ENCODE measurements around the gene MEIOSIN.

MEIOSIN gene

GRCh38 chr19:45779231-45780145 lies 46.2 kb downstream of the MEIOSIN start:
- Histone ChIP-seq H3K9me3 (ENCODE audit: insufficient read depth, low read length, severe bottlenecking) (no peaks in the 10 kb centered on the region), H3K4me1 (ENCODE audit: insufficient read depth, low read length) (no peaks in the 10 kb centered on the region), H3K9ac (ENCODE audit: low read depth, low read length) (no peak overlapping the region), H3K36me3 (ENCODE audit: insufficient read depth, low read length) (peaks cover 20% of the 10 kb centered on the region), H3K4me2 (ENCODE audit: insufficient read depth, low read length) (no peak overlapping the region), H4K20me1 (ENCODE audit: insufficient read depth, low read length) (peaks cover 17% of the 10 kb centered on the region), H3K27ac (ENCODE audit: low read length) (no peak overlapping the region), H3K4me3 (ENCODE audit: low read depth in 1 of 2, low read length in 2 of 2) (no peak overlapping the region), H2AFZ (ENCODE audit: low read depth, low read length) (no peak overlapping the region), H3K79me2 (ENCODE audit: insufficient read depth, low read length) (no peaks in the 10 kb centered on the region), H3K27me3 (ENCODE audit: insufficient read depth, low read length, poor library complexity) (no peaks in the 10 kb centered on the region)
- no peak for TF ChIP-seq EZH2 (IDR thresholded peaks at IDR 0.05; ENCODE audit: borderline replicate concordance, low read depth, low read length, severe bottlenecking)
- TF ChIP-seq CTCF (IDR thresholded peaks at IDR 0.05; ENCODE audit: borderline replicate concordance, extremely low read depth, low read length, poor library complexity, severe bottlenecking) = peak; percentile 24
- ATAC-seq (ENCODE audit: insufficient read depth, low read depth) = 0 out of 3 replicates have a peak, but pooled peaks have one; percentile 36
- DNase-seq = peak; percentile 30

GRCh38 chr19:45780146-45780447 lies 46.9 kb downstream of the MEIOSIN start:
- Histone ChIP-seq H3K36me3 (ENCODE audit: insufficient read depth, low read length) (peaks cover 25% of the 10 kb centered on the region), H3K27ac (ENCODE audit: low read length) (no peak overlapping the region), H3K4me3 (ENCODE audit: low read depth in 1 of 2, low read length in 2 of 2) (no peak overlapping the region), H3K9me3 (ENCODE audit: insufficient read depth, low read length, severe bottlenecking) (no peaks in the 10 kb centered on the region), H3K4me1 (ENCODE audit: insufficient read depth, low read length) (no peaks in the 10 kb centered on the region), H4K20me1 (ENCODE audit: insufficient read depth, low read length) (peaks cover 22% of the 10 kb centered on the region), H3K4me2 (ENCODE audit: insufficient read depth, low read length) (no peak overlapping the region), H2AFZ (ENCODE audit: low read depth, low read length) (no peak overlapping the region), H3K9ac (ENCODE audit: low read depth, low read length) (no peak overlapping the region), H3K79me2 (ENCODE audit: insufficient read depth, low read length) (no peaks in the 10 kb centered on the region), H3K27me3 (ENCODE audit: insufficient read depth, low read length, poor library complexity) (no peaks in the 10 kb centered on the region)
- ATAC-seq (ENCODE audit: insufficient read depth, low read depth) (no peak), DNase-seq (no peak)
- no peak for TF ChIP-seq EZH2 (IDR thresholded peaks at IDR 0.05; ENCODE audit: borderline replicate concordance, low read depth, low read length, severe bottlenecking)
- TF ChIP-seq CTCF (IDR thresholded peaks at IDR 0.05; ENCODE audit: borderline replicate concordance, extremely low read depth, low read length, poor library complexity, severe bottlenecking) = no peak

- Histone ChIP-seq H3K9me3 (ENCODE audit: insufficient read depth, low read length, severe bottlenecking) (no peaks in the 10 kb centered on the region), H3K27ac (ENCODE audit: low read length) (no peak overlapping the region), H3K4me3 (ENCODE audit: low read depth in 1 of 2, low read length in 2 of 2) (no peak overlapping the region), H3K4me1 (ENCODE audit: insufficient read depth, low read length) (no peaks in the 10 kb centered on the region), H3K27me3 (ENCODE audit: insufficient read depth, low read length, poor library complexity) (no peaks in the 10 kb centered on the region), H3K79me2 (ENCODE audit: insufficient read depth, low read length) (no peaks in the 10 kb centered on the region), H3K4me2 (ENCODE audit: insufficient read depth, low read length) (no peak overlapping the region), H3K36me3 (ENCODE audit: insufficient read depth, low read length) (peaks cover 30% of the 10 kb centered on the region), H3K9ac (ENCODE audit: low read depth, low read length) (no peak overlapping the region), H4K20me1 (ENCODE audit: insufficient read depth, low read length) (peaks cover 27% of the 10 kb centered on the region), H2AFZ (ENCODE audit: low read depth, low read length) (no peak overlapping the region)
- no peak for DNase-seq
- TF ChIP-seq CTCF (IDR thresholded peaks at IDR 0.05; ENCODE audit: borderline replicate concordance, extremely low read depth, low read length, poor library complexity, severe bottlenecking) (no peak), EZH2 (IDR thresholded peaks at IDR 0.05; ENCODE audit: borderline replicate concordance, low read depth, low read length, severe bottlenecking) (no peak)
- no peak for ATAC-seq (ENCODE audit: insufficient read depth, low read depth)
Observed at GRCh38 chr19:45780448-45781213, 47.4 kb downstream of the MEIOSIN start.
